GM18511 (cell line): ENCODE measurements around the gene CCRL2.
"Not testable (repeated sequence)": the region's sequence is repeated elsewhere in the genome, so short reads cannot be mapped to it uniquely, and the experiment has no call there.

Experiments
- ATAC-seq: cut with Tn5 transposase; IDR thresholded peaks from one replicate; pipeline ENCODE4 v1.9.1; 2021; ENCODE audit warnings: mild to moderate bottlenecking, moderate library complexity; ENCODE audit not compliant: unreplicated experiment

Gene CCRL2

GRCh38 chr3:46402902-46403301 is 4.2 kb upstream of the CCRL2 start:
- not testable (repeated sequence) for ATAC-seq

- no peak for ATAC-seq
Measured at GRCh38 chr3:46405301-46406019, 1.6 kb upstream of the CCRL2 start.

- no peak for ATAC-seq
Measured at GRCh38 chr3:46406443-46406787, 644 bp upstream of the CCRL2 start.

- ATAC-seq = no peak
Measured at GRCh38 chr3:46407970-46408369, 911 bp downstream of the CCRL2 start.

GRCh38 chr3:46408853-46409252 is 1.8 kb downstream of the CCRL2 start:
- no peak for ATAC-seq

GRCh38 chr3:46409739-46410489 is 2.9 kb downstream of the CCRL2 start:
- ATAC-seq = no peak

- ATAC-seq = no peak
Measured at GRCh38 chr3:46410669-46411068, 3.6 kb downstream of the CCRL2 start.

GRCh38 chr3:46411271-46411670 is 4.2 kb downstream of the CCRL2 start:
- no peak for ATAC-seq

GRCh38 chr3:46412786-46413298 is 5.8 kb downstream of the CCRL2 start:
- ATAC-seq = no peak

GRCh38 chr3:46413951-46414350 is 6.9 kb downstream of the CCRL2 start:
- no peak for ATAC-seq

- no peak for ATAC-seq
Measured at GRCh38 chr3:46414739-46415138, 7.7 kb downstream of the CCRL2 start.

- ATAC-seq = no peak
Measured at GRCh38 chr3:46416125-46416810, 9.2 kb downstream of the CCRL2 start.

- ATAC-seq = no peak
Measured at GRCh38 chr3:46416811-46417510, 9.9 kb downstream of the CCRL2 start.

- ATAC-seq = no peak
Measured at GRCh38 chr3:46417841-46418611, 11.0 kb downstream of the CCRL2 start.

- no peak for ATAC-seq
Measured at GRCh38 chr3:46419816-46420215, 12.8 kb downstream of the CCRL2 start.

GRCh38 chr3:46420931-46421330 is 13.9 kb downstream of the CCRL2 start:
- no peak for ATAC-seq

- no peak for ATAC-seq
Measured at GRCh38 chr3:46422617-46423016, 15.6 kb downstream of the CCRL2 start.

GRCh38 chr3:46423588-46423987 is 16.5 kb downstream of the CCRL2 start:
- ATAC-seq = no peak

GRCh38 chr3:46426476-46426875 is 19.4 kb downstream of the CCRL2 start:
- ATAC-seq = not testable (repeated sequence)

- not testable (repeated sequence) for ATAC-seq
Measured at GRCh38 chr3:46427404-46427803, 20.3 kb downstream of the CCRL2 start.
